IPS-18a (cell line): ENCODE measurements around the gene FIBIN.
A peak's percentile ranks its signal among the peaks of the same experiment; 100 is the strongest.

Experiments
- H3K27ac ChIP-seq: one replicate; pipeline ENCODE4 v1.5.1; 2013; ENCODE audit warnings: low read length
- H3K27me3 ChIP-seq: one replicate; pipeline ENCODE4 v1.6.1; 2013; ENCODE audit warnings: mild to moderate bottlenecking, low read length; ENCODE audit not compliant: control insufficient read depth, insufficient read depth
- H3K36me3 ChIP-seq: one replicate; pipeline ENCODE4 v1.6.1; 2013; ENCODE audit warnings: low read depth, low read length; ENCODE audit not compliant: control insufficient read depth
- H3K4me1 ChIP-seq: one replicate; pipeline ENCODE4 v1.6.1; 2013; ENCODE audit warnings: low read depth, low read length; ENCODE audit not compliant: control insufficient read depth
- H3K4me3 ChIP-seq: one replicate; pipeline ENCODE4 v1.5.1; 2013; ENCODE audit warnings: low read length
- H3K9ac ChIP-seq: one replicate; pipeline ENCODE4 v1.6.1; 2013; ENCODE audit warnings: mild to moderate bottlenecking, low read length, moderate library complexity
- H3K9me3 ChIP-seq: one replicate; pipeline ENCODE4 v1.6.1; 2013; ENCODE audit warnings: low read depth, low read length; ENCODE audit not compliant: control insufficient read depth

Gene FIBIN

DNA sequence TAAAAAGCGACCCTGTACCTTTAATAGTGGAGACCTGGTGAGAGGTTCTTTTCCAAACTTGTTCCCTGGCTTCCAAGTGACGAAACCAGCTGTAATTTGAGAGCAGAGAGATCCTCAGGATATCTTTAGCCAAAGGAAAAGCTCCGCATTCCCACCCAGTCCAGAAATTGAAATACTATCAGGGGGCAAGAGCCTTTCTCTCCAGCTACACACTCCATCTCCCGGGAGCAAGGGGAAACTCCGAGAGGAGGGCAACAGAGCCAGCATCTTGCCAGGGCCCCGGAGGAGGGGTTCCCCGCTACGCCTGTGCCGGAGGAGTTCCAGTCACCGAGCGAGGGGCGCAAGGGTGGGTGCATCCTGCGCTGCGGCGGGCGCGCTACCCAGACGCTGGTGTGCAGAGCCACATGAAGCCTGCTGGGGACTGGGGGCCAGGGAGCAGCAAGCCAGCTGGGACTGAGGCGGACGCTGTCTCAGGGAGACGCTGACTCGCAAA, at the start of gene FIBIN:
Gene FIBIN, plus strand, starts transcription at position 148 of the 493 bp plus-strand sequence. CDS start 415 bp downstream, outside the sequence.
- no peak within 1 kb of the TSS for H3K27ac ChIP-seq
- no peaks in the 10 kb centered on the region for H3K36me3 ChIP-seq
- peaks cover 4% of the 10 kb centered on the region for H3K4me1 ChIP-seq
- H3K9ac ChIP-seq: no peak within 1 kb of the TSS
- H3K27me3 ChIP-seq: peaks cover 8% of the 10 kb centered on the region
- H3K4me3 ChIP-seq: peak within 1 kb of the TSS; percentile 45
- H3K9me3 ChIP-seq: no peaks in the 10 kb centered on the region

- no peaks in the 10 kb centered on the region for H3K4me1 ChIP-seq
- no peak overlapping the region for H3K27ac ChIP-seq
- no peaks in the 10 kb centered on the region for H3K9me3 ChIP-seq
- no peaks in the 10 kb centered on the region for H3K36me3 ChIP-seq
- no peak overlapping the region for H3K4me3 ChIP-seq
- no peaks in the 10 kb centered on the region for H3K27me3 ChIP-seq
- no peak overlapping the region for H3K9ac ChIP-seq
Observed at GRCh38 chr11:26944866-26945664, 48.8 kb upstream of the FIBIN start.

GRCh38 chr11:26946257-26946716, 47.6 kb upstream of the FIBIN start:
- no peak overlapping the region for H3K27ac ChIP-seq
- no peaks in the 10 kb centered on the region for H3K36me3 ChIP-seq
- H3K4me3 ChIP-seq: no peak overlapping the region
- no peaks in the 10 kb centered on the region for H3K9me3 ChIP-seq
- H3K9ac ChIP-seq: no peak overlapping the region
- peaks cover 1% of the 10 kb centered on the region for H3K4me1 ChIP-seq
- H3K27me3 ChIP-seq: no peaks in the 10 kb centered on the region

GRCh38 chr11:26947379-26947844, 46.5 kb upstream of the FIBIN start:
- no peak overlapping the region for H3K27ac ChIP-seq
- no peak overlapping the region for H3K4me3 ChIP-seq
- no peaks in the 10 kb centered on the region for H3K27me3 ChIP-seq
- no peak overlapping the region for H3K9ac ChIP-seq
- H3K4me1 ChIP-seq: peaks cover 13% of the 10 kb centered on the region
- H3K36me3 ChIP-seq: no peaks in the 10 kb centered on the region
- no peaks in the 10 kb centered on the region for H3K9me3 ChIP-seq

DNA sequence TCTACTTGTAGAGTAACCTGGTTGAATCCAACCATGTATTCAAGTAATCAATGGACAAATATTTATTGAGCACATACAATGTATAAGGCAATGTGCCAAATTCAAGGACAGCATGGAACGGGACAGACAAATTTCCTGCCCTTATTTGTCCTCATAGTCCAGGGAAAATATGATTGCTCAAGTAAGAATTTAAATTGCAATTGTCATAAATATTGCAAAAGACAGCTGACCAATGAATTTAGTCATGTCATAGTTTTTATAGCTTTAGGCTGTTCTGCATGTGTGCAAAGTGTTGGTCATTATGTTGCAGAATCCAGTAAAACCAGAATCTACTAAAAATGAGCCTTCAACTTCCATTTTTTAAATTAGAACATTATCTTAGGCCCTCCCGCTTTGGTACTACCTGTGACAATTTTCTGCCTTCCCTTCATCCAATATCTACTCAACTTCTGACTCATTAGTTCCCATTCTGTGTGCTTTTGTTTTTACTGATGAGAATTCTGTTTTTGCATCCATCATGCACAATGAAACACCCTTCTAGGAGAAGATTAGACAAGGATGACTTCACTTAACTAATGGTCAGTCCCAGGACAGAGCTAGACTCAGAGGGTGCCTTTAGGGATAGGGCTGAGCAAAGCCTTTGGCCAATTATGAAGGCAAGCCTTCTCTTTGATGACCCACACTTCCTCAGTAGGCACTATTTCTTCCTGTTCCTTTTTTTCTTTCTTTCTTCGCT, 45.8 kb upstream of the FIBIN start:
- H3K9me3 ChIP-seq: no peaks in the 10 kb centered on the region
- H3K27ac ChIP-seq: no peak overlapping the region
- H3K27me3 ChIP-seq: no peaks in the 10 kb centered on the region
- H3K4me1 ChIP-seq: peaks cover 16% of the 10 kb centered on the region
- no peaks in the 10 kb centered on the region for H3K36me3 ChIP-seq
- no peak overlapping the region for H3K4me3 ChIP-seq
- no peak overlapping the region for H3K9ac ChIP-seq

GRCh38 chr11:26948881-26949280, 45.0 kb upstream of the FIBIN start:
- Histone ChIP-seq H3K27me3 (no peaks in the 10 kb centered on the region), H3K4me1 (peaks cover 16% of the 10 kb centered on the region), H3K27ac (no peak overlapping the region), H3K36me3 (no peaks in the 10 kb centered on the region), H3K9me3 (no peaks in the 10 kb centered on the region), H3K9ac (no peak overlapping the region), H3K4me3 (no peak overlapping the region)

- Histone ChIP-seq H3K36me3 (no peaks in the 10 kb centered on the region), H3K9me3 (no peaks in the 10 kb centered on the region), H3K27ac (no peak overlapping the region), H3K4me3 (no peak overlapping the region), H3K27me3 (no peaks in the 10 kb centered on the region), H3K4me1 (peaks cover 16% of the 10 kb centered on the region), H3K9ac (no peak overlapping the region)
Observed at GRCh38 chr11:26949846-26950245, 44.1 kb upstream of the FIBIN start.

- no peak overlapping the region for H3K27ac ChIP-seq
Observed at GRCh38 chr11:26950260-26950719, 43.6 kb upstream of the FIBIN start.

DNA sequence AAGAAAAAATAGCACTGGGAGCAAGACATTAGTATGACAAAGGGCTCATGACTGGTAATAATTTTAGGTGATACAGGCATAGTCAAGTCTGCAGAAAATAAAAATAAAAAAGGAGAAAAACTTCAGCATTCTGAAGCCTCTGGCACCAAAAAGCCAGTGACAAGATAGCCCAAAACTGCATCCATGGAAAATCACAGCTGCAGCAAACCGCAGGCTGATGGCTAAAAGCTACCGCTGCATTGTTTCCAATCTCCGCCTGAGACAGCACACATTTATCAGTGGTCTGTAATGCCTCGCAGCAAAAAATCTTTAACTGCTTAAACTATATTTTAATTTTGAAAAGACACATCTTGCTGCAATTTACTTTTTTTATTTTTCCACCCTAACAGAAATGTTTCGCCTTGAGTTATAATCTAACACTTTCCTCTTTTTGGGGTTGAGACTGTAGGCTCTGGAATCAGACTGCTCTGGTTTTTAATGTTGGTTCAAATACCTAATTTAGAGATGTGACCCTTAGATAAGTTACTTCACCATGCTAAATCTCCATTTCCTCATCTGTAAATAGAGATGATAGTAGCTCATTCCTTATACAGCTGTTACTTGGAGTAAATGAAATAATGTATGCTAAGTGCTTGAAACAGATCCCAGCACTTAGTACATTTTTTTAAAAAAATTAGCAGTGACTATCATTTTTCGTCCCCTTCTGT, 42.0 kb upstream of the FIBIN start:
- peaks cover 16% of the 10 kb centered on the region for H3K4me1 ChIP-seq
- H3K4me3 ChIP-seq: peak overlapping the region; percentile 13
- H3K27me3 ChIP-seq: no peaks in the 10 kb centered on the region
- H3K9me3 ChIP-seq: no peaks in the 10 kb centered on the region
- H3K36me3 ChIP-seq: no peaks in the 10 kb centered on the region
- H3K9ac ChIP-seq: peak overlapping the region; percentile 37
- no peak overlapping the region for H3K27ac ChIP-seq

More at GRCh38 chr11:26950260-26950719, 43.6 kb upstream of the FIBIN start:
- Histone ChIP-seq H3K9ac (no peak overlapping the region), H3K4me1 (peaks cover 16% of the 10 kb centered on the region), H3K4me3 (no peak overlapping the region), H3K27me3 (no peaks in the 10 kb centered on the region), H3K9me3 (no peaks in the 10 kb centered on the region), H3K36me3 (no peaks in the 10 kb centered on the region)

- Histone ChIP-seq H3K27me3 (no peaks in the 10 kb centered on the region), H3K4me1 (peaks cover 16% of the 10 kb centered on the region), H3K36me3 (no peaks in the 10 kb centered on the region), H3K9ac (no peak overlapping the region), H3K27ac (no peak overlapping the region), H3K4me3 (no peak overlapping the region), H3K9me3 (no peaks in the 10 kb centered on the region)
Observed at GRCh38 chr11:26953770-26954392, 40.0 kb upstream of the FIBIN start.
